HG03432 (cell line): ENCODE results near the gene TFAP2E.

Experiments used
- ATAC-seq: cut with Tn5 transposase; IDR thresholded peaks from one replicate; pipeline ENCODE4 v1.9.1; 2021; ENCODE audit warnings: mild to moderate bottlenecking, moderate library complexity; ENCODE audit not compliant: unreplicated experiment

Gene TFAP2E

DNA sequence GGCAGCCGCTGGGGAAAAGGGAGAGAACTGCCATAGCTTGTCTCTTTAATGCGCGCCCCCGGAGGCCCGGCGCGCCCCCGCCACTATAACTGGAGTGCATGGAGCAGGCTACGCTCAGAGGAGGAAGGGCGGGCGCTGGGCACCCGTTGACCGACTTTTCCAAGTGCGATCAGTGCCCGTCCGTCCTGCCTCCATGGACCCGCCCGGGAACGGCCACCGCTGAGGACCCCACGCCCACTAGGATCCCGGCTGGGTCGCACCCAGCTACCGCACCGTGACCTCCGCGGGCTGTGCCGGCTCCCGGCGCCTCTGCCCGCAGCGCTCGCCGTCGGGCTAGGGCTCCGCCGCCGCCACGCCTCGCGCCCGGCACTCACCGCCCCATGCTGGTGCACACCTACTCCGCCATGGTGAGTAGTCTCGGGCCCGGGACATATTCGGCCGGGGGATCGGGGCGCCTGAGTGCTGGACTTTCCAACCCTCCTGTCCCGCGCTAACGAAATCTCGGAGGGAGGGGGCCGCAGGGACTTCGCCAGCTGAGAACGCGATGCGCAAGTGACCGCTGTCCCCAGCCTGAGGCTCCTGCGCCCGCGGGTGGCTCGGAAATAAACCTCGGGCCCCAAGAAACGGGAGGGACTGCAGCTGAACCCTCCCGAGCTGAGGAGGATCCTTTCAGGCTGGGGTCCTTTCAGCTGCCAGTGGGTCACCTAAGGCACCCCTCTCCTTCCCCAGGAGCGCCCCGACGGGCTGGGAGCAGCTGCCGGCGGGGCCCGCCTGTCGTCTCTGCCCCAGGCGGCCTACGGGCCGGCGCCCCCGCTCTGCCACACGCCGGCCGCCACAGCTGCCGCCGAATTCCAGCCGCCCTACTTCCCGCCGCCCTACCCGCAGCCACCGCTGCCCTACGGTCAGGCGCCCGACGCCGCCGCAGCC lies at the start of gene TFAP2E:
Gene TFAP2E, plus strand, starts transcription at position 117 of the 927 bp plus-strand sequence. Its CDS starts 264 bp downstream, at position 381.
- ATAC-seq = no peak

DNA sequence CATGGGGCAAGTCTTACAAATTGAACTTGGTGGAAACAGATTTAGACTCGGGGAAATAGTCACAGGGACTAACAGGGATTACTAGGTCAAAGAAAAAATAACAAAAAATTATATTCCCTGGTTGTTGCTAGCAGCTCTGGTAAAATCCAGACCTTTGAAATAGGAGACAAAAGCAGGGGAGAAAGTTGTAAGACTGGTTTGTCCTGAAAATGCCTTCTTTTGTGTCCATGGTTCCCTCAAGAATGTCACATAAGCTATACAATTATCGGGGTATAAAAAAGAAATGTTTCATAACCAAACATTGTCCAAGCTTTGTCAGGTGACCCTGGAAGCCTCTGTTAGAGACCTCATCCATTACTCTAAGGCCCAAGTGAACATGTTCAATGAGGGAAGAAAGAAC lies 49.0 kb upstream of the TFAP2E start:
- ATAC-seq = no peak

DNA sequence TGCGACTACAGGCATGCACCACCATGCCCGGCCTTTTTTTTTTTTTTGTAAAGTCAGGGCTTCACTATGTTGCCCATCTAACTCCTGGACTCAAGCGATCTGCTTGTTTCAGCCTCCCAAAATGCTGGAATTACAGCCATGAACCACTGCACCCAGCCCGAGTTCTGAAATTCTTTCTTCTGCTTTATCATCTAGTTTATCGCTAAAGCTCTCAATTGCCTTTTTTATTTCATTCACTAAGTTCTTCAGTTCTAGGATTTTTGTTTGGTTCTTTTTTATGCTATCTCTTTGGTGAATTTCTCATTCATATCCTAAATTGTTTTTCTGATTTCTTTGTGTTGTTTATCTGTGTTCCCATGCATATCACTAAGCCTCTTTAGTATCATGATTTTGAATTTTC lies 42.9 kb upstream of the TFAP2E start:
- ATAC-seq = no peak

DNA sequence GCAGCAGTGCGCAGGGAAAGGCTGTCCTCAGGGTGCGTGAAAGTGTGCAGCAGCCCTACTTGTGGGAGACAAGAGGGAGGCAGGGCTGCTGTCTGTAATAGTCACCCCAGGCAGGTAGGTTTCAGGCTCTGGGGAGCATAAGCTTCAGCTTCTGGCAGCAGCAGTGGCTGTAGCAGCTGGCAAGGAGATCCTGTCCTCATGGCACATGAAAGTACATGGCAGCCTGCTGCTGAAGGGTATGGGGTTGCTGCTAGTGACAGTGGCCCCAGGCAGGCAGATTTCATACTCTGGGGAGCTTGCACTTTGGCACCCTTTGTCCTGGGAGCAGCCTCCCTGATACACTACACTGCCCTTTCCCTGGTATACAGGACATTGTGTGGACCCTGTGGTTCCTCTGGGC lies 42.2 kb upstream of the TFAP2E start:
- ATAC-seq = no peak

DNA sequence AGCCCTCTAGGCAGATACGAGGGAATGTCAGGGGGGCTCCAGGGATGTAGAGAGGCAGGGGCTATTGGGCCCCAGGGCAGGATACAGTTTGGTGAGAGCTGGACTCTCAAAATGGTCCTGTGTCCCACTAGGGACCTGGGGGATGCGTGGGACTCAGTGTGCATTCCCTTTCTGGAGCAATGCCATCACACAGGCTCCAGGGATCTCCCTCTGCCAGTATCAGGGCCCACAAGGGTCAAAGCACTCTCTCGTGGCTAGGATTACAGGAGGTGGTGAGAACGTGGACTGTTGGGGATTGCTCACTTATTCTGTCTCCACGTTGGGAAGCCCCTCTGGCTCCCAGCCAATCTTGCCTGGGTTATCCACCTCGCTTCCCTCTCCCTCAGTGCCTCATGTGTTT lies 41.7 kb upstream of the TFAP2E start:
- ATAC-seq = no peak

DNA sequence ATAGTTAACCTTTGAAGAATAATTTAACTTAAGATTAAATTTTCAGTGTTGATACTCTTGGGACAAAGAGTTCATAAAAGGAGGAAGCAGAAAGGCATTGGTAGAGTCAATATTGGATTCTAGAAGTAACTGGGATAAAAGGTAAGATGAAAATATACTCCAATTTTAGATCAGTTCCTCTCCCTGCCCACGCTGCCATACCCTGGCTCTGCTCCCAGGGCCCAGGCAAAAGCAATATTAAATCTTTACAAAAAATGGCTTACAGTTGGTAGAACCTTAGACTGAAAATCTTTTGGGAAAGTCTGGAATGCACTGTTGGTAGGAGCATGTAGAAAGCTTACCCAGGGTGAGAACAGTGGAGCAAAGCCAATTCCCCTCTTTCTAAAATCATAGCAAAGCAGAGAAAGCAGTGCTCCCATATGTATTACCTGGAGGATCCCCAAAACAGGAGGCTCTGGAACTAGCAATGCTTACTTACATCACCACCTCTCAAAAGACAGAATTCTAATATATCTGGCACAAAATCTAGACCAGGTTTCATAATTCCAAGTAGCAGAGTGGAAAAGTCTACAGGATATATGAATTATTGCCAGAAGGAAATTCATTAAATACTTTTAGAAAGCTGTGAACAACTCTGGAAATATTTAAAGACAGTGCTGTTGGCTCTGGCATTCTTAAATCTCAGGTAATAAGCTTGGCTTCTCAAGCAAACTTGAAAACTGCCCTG lies 40.5 kb upstream of the TFAP2E start:
- no peak for ATAC-seq

DNA sequence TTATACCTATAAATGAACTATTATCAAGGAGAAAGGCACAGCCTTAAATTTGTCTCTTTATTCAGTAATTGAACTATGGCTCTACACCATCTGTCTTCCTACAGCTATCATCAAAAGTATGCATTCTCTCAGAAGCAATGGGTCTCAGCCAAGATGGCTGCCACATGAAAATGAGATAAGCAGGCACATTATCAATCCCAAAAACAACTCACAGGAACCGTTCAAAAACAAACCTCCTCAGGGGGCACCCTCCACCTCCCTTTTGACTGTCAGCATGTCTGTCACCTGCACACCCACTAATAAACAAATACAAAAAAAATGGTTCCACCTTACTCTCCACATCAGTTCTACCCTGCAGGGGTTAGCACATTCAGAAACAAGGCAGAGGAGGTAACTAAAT lies 39.5 kb upstream of the TFAP2E start:
- ATAC-seq = no peak

DNA sequence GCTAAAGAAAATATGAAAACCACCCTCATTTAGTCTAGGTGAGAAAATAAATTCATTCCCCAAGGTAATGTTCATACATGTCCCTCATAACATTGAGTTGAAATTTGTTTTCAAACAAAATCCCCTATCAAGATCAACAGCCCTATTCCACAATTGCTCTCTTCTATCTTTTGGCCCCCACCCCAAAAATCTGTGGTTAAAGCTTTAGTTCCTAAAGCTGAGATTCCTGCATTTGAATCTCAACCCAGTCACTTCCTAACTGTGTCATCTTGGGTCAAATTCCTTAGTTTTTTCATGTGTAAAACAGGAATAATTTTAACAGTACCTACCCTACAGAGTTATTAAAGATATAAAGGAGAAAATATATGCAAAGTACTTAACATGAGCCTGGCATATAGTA lies 37.9 kb upstream of the TFAP2E start:
- ATAC-seq = no peak

DNA sequence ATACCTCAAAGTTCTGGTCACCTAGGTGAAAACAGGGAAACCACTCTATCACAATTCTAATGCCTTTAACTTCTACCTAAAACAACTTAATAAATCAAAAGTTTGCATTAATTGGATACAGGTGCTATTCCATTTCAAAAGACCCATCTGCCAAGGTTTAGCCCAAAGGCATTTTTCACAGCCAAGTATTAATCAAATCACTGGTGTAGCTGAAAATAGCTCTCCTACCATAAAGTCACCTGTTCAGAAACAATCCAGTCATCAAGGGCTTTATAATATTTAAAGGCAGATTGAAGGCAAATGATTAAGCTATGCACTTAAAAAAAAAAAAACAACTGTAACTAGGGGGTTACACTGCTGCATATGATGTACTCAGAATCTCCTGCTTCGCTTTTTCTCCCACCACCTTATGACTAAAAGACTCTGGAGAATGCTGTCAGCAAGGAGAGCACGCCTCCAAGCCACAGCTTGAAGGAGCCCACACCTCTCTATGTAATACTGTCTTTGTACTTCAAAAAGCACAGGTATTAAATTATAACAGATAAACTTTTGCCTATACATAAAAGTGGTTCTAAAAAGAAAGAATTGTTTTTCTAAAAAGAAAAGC lies 36.5 kb upstream of the TFAP2E start:
- ATAC-seq = no peak

DNA sequence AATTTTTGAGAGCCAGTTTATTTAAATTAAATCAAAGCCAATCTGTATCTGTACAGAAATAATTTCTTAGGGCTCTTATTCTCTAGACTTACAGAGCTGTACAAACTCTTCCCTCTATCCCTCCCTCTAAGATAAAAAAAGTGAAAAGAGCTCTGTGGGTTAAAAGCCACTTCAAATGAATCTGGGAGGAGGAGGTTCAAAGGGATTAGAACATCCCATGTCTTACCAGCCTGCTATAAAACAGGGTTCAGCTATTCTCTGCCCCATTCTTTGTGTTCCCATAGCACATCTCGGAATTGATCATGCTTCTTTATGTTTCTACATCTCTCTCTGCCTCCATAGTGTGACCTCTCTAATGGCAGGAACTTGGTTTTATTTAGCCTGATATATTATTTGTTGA lies 35.3 kb upstream of the TFAP2E start:
- ATAC-seq = no peak

DNA sequence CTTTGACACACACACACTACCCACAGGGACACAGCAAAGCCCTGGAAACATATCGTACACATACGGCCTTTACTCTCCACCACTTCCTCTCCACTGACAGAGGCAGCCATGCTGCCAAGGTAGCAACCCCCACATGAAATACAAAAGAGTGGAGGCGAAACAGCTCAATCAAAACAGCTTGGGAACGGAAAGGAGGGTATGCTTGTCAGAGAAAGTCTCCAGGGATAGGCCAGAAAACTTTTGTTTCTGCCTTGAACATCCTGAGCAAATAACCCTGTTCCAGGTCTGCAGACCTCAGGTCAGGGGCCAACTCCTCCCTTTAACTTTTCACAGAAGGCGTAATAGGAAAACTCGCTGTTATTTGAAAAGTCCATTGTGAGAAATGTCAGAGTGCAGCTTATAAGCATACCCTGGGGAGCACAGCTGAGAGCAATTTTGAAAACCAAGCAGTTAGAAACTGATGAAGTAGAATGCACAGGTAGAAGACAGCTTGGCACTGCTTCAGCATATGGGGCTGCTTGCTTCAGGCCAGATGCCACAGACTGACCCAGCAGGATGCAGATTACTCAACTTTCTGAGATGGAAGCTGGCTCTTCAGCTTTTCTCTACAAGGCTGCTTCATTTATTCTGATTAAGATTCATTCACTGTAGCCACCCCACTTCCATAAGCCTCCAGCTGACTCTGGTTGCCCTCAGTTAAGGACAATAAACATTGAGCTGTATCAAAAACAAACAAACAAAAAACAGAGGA lies 33.9 kb upstream of the TFAP2E start:
- ATAC-seq = peak; percentile 45

DNA sequence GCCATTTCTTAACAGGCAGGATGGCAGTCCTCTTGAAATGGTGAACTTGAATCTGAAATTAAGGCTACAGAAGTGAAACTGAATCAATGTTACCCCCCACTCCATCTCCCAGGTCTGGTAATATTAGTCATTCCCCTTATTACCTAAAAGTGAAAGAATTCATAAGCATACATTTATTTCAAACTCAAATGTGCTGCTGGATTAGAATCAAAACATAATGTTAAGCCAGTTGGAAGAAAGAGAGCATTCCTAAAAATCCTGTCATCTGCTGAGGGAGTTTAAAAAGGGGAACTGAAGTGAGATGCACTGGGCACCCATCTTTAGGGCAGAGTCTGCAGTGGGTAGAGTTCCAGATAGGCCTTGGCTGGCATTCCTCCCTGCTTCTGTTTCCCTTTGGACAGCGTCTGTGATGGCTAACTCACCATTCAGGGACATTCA lies 33.3 kb upstream of the TFAP2E start:
- peak; percentile 40 for ATAC-seq

DNA sequence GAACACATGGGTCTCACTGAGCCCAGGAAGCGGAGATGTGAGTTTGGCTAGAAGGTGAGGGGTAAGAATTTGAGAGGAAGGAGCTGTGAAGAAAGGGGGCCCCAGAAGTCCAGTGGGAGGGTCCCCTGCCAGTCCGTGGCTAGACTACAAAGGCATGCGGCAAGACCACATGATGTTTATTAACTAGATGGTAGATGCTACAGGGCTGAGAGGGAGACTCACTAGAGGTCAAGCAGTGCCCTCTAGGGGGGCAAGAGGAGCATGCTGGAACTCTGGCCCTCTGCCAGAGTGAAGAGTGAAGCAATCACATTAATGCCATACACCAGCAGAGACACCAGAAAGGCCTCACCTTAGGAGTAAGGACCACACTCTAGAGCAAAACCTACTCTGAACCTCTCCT lies 28.1 kb upstream of the TFAP2E start:
- ATAC-seq = no peak

DNA sequence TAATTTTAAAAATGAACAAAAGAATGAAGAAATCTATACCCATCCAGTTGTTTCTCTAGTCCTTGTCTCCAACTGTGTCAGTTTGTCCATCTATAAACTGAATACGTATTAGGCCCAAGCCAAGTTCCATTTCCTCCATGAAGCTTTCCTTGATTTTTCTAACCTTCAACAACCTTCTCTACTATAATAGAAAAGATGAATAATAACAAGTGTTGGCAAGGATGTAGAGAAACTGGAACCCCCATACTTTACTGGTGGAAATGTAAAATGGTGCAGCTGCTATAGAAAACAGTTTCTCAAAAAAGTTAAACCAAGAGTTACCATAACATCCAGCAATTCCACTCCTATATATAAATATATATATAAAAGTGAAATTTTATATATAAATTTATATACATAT lies 26.5 kb upstream of the TFAP2E start:
- no peak for ATAC-seq

DNA sequence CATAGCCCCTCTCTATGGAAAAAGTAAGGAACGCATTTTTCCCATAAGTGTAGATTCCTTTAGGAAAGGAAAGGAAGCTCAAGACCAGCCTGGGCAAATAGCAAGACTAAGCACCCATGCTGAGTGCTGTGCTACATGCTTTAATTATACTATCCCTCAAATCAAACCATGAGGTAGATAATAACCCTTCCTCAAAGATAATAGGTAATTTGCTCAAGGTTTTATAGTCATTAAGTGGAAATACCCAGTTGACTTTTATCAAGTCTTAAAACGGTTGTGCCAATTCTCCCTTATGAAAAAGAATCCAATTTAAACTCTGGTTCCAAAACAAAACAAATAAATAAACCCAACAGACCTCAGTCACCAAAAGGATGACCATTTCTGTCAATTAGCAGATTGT lies 19.3 kb upstream of the TFAP2E start:
- ATAC-seq = no peak

DNA sequence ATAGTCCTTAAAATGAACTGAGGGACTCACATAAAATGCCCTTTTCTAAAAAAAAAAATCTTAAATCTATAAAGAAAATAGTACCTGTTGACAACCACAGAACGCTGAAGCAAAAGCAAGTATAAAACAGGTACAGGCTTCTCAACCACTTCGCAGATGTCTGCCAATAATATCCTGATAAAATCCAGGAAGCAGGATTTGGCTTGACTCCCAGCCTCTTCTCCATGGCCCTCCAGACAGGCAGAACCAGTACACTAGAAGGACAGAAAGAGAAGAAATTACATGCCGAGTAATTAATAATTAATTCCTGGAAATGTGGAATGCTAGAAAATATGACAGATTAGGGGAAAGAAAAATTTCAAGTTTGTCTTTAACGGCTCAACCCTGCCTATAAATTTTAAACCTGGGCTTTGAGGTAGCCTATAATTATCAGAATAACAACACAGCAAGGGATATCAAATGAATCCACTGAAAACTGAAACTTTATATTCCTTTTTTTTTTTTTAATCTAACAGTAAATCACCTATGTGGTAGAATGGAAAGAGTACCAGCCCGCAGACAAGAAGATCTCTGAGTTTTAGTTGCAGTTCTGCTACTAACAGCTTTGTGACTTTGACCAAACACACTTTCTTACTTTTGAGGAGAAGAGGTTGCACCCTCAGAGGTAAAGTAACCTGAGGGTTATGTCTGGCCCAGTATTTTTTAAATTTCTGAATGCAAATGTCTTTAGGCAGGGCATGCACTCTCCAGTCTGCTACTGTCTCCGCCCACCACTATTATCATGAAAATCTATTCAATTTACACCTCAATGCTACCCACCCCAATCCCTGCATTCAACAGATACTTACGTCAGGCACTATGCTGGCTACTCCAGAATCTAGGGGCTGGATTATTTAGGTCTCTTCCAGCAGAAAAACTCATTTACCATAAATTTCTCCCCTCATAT lies 18.6 kb upstream of the TFAP2E start:
- ATAC-seq = no peak

DNA sequence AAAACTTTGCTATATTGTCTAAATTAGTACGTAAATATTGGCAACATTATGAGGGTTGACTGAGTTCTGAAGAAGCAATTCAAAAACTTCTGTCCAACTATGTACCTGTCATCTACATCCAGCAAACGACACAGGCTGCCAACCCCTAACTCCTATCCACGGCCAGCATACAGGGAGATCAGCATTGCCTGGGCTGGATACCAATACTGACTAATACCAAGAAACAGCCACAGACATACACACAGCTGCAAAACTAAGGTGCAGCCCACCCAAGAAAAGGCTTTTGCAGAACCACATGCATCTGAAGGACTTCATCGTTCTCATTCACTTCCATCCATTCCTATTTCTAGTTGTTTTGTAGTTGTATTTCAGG lies 17.9 kb upstream of the TFAP2E start:
- ATAC-seq = no peak

DNA sequence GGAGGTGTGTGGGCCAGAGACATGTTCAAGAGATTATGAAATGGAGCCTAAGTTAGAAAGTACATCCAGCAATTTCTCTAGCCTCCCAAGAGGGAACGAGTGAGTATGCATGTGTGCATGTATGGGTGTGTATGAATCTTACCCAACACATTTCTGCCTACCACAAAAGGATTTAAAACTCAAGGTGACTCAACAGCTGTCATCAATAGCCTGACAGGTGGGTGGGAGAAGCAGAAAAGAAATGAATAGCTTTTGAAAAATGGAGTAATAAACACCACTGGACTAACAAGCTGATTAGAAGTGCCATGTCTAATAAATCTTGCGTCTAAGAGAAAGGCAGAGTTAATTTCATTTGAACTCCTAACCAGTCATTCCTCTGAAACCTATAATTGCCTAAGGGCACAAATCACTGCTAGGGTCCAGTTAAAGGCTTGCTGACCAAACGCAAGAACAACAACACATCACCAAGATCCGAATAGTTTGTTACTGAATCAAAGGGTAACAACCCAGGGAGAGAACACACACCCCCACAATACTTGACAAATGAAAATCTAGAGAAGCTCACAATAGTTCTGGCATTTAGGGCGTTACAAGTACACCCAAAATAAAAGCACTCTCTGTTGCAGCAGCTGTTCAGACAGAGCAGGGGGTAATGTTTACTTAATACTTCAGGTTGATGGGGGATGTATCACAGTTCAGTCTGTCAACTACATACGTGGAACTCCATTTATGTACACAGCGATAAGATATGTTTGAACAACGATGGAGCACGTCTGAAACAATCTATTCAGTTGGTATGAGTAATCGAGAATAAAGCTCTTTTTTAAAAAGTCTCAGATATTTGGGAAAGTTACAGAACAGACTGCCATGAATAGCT lies 17.3 kb upstream of the TFAP2E start:
- ATAC-seq = no peak
